ENCODE results near the gene TSPAN6. TPM values are rescaled to one million over a fixed set of nuclear protein-coding genes. Genes with fewer than 3 reads are reported as not detected.

TSPAN6 gene
- total and polyA plus RNA-seq, 2 of the 4 experiments (the other 2 are of a cell fraction), result 16.1 to 20.1 TPM

DNA sequence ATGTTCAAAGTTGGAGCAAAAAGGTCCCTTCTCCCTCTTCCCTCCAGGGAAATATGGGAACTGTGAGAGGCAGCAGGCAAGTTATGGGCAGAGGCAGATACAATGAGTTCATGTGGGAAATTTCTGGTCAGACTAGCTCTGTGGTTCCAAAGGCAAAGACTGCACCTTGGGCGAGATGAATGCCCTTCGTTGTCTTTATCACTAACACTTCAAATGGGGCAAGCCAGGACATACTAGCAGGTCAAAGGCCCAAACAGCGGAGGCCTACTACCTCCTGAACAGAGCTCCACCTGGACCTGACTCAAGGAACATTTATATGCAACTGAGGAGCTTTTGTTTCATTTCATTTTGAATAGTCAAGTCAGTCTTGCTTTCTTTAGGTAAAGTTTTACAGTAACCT is 36.4 kb upstream of the TSPAN6 start:
- no peak overlapping the region for H3K9ac ChIP-seq (ENCODE audit: low read depth, low read length)
- peak overlapping the region; percentile 35; the same call in 1 of the 2 replicates for H2BK120ac ChIP-seq (ENCODE audit: low read depth, low read length)
- ChIA-PET POLR2A (ENCODE audit: unreplicated experiment) (no interaction called here), CTCF (interaction anchor here (0.7 to 0.9 kb wide), 2 partner anchors 12 to 95 kb away, joined by 3 read pairs; no protein-coding TSS in a partner anchor)
- dilution Hi-C loops (cut with HindIII; ENCODE audit: low sequenced_read_pairs, unreplicated experiment), result no loop called here
- no peak overlapping the region for H2BK15ac ChIP-seq (ENCODE audit: low read depth, low read length)
- H4K20me1 ChIP-seq (ENCODE audit: insufficient read depth, low read length), result no peaks in the 10 kb centered on the region
- no peak overlapping the region for H3K23ac ChIP-seq (ENCODE audit: low read depth, low read length)
- peak overlapping the region; percentile 67 for H2BK5ac ChIP-seq (ENCODE audit: low read depth, low read length, poor library complexity, severe bottlenecking)
- H2AK5ac ChIP-seq (ENCODE audit: low read depth, low read length), result no peak overlapping the region
- H3K27me3 ChIP-seq (ENCODE audit: control insufficient read depth, insufficient read depth, low read length), result no peaks in the 10 kb centered on the region; the same call in 1 of the 2 replicates
- peaks cover 5% of the 10 kb centered on the region for H3K4me1 ChIP-seq (ENCODE audit: control insufficient read depth, insufficient read depth, low read length)
- no peak overlapping the region for H4K5ac ChIP-seq (ENCODE audit: low read depth, low read length)
- peak overlapping the region; percentile 13; the same call in 1 of the 2 replicates for H3K14ac ChIP-seq (replicated peaks; ENCODE audit: low read depth, low read length)
- no peak overlapping the region; a peak in 1 of 4 replicates for H4K8ac ChIP-seq (ENCODE audit: low read depth in 2 of 2, low read length in 2 of 2)
- no peak overlapping the region for H3K4me2 ChIP-seq (ENCODE audit: low read depth, low read length)
- WGBS, 2 experiments (ENCODE audit: extremely low coverage in 2 of 2, insufficient read length in 1 of 2), result 80% methylated on average over 1 of the region's 3 CpGs; no CpG with 5 or more reads in 1 of the 2 experiments
- no peaks in the 10 kb centered on the region for H3K9me3 ChIP-seq (ENCODE audit: control insufficient read depth, insufficient read depth, low read length)
- peaks cover 4% of the 10 kb centered on the region; the same call in 1 of the 2 replicates for H3K36me3 ChIP-seq (ENCODE audit: control insufficient read depth, insufficient read depth, low read length)
- TF ChIP-seq MAZ (IDR thresholded peaks at IDR 0.05; ENCODE audit: borderline replicate concordance, low read depth, low read length), result no peak
- TF ChIP-seq MXI1 (IDR thresholded peaks at IDR 0.05; ENCODE audit: borderline replicate concordance, low read depth, low read length), result no peak
- H3K18ac ChIP-seq (ENCODE audit: low read depth, low read length), result peak overlapping the region; percentile 35; the same call in 1 of the 2 replicates
- peak overlapping the region; percentile 54 for H2BK20ac ChIP-seq (ENCODE audit: low read depth, low read length)
- H3K27ac ChIP-seq (ENCODE audit: insufficient read depth, low read length), result no peak overlapping the region
- ATAC-seq (ENCODE audit: low read depth), result no peak
- intact Hi-C loops (cut with micrococcal nuclease), result no loop called here
- no peak overlapping the region for H3K4me3 ChIP-seq (ENCODE audit: insufficient read depth, low read depth, low read length)
- H3K4ac ChIP-seq (ENCODE audit: low read depth, low read length), result peak overlapping the region; percentile 37; the same call in 1 of the 2 replicates
- in situ Hi-C loops (cut with MboI; ENCODE audit: low sequenced_read_pairs), result no loop called here
- no peak overlapping the region for H3K56ac ChIP-seq (ENCODE audit: extremely low read depth, insufficient read depth, low read length)
- H2AFZ ChIP-seq (replicated peaks; ENCODE audit: low read length, poor library complexity), result no peak overlapping the region
- no peak for DNase-seq
- no peak overlapping the region for H4K91ac ChIP-seq (ENCODE audit: insufficient read depth, low read depth, low read length)
- H3K79me1 ChIP-seq (ENCODE audit: low read depth in 1 of 2, low read length in 2 of 2), result no peaks in the 10 kb centered on the region
- no TSS peak for BruUV-seq (replicated peaks)
- no peak overlapping the region for H2AK9ac ChIP-seq (replicated peaks; ENCODE audit: low read depth, low read length, poor library complexity)
- H3K9me1 ChIP-seq (ENCODE audit: insufficient read depth, low read length), result 0 out of 2 replicates have a peak, but pooled peaks cover 3% of the 10 kb centered on the region

All from IMR-90 (cell line).